ENCODE data around the gene ATOH7.
"Not testable (repeated sequence)": the region's sequence is repeated elsewhere in the genome, so short reads cannot be mapped to it uniquely, and the experiment has no call there.

The ATOH7 gene

GRCh38 chr10:68231817-68232251, at the start of gene ATOH7:
Gene ATOH7, minus strand, starts transcription at chr10:68232113. Its CDS starts 436 bp downstream, at chr10:68231677.
- DNase-seq (ENCODE audit: low read depth): no peak

GRCh38 chr10:68280758-68281157, 48.8 kb upstream of the ATOH7 start:
- no peak for DNase-seq (ENCODE audit: low read depth)

- not testable (repeated sequence) for DNase-seq (ENCODE audit: low read depth)
These were observed 47.2 kb upstream of the ATOH7 start for GRCh38 chr10:68278906-68279753.

- DNase-seq (ENCODE audit: low read depth): not testable (repeated sequence)
These were observed 45.9 kb upstream of the ATOH7 start for GRCh38 chr10:68277814-68278213.

GRCh38 chr10:68276224-68276623, 44.3 kb upstream of the ATOH7 start:
- no peak for DNase-seq (ENCODE audit: low read depth)

GRCh38 chr10:68275600-68276126, 43.8 kb upstream of the ATOH7 start:
- no peak for DNase-seq (ENCODE audit: low read depth)

DNA sequence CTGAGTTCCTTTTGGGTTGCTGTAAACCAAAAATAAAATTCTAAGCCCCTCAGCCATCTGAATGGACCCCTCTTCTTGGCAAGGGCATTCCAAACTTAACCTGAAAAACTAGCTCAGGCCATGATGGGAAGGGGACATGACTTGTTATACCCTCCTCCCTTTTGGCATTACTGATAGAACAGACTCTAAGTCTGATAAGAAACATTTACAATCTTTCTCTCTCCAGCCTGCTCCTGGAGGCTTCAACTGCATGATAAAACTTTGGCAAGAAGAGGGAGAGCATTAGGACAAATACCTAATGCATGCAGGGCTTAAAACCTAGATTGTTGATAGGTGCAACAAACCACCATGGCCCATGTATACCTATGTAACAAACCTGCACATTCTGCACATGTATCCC, 40.9 kb upstream of the ATOH7 start:
- DNase-seq (ENCODE audit: low read depth): no peak

GRCh38 chr10:68271196-68271882, 39.4 kb upstream of the ATOH7 start:
- DNase-seq (ENCODE audit: low read depth): no peak

GRCh38 chr10:68269562-68270290, 37.8 kb upstream of the ATOH7 start:
- DNase-seq (ENCODE audit: low read depth): no peak

GRCh38 chr10:68261132-68261856, 29.4 kb upstream of the ATOH7 start:
- DNase-seq (ENCODE audit: low read depth): no peak

DNA sequence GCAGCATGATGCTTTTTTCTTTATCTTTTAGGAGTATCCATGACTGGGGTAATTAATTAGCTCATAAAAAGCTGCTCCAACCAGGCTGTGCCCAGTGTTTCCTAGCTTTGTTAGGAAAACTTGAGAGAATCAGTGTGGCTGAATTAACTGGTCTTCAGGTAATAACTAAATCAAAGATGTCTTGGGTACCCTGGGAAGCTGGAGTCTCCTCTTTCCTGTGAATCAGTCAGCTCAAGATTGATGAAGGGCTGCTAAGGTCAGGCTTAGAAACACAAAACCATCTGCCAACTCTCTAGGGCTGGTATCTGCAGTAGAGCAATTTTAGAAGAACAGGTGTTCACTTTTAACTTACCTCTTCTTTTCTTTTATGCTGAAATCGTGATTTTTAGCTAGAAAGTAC, 21.4 kb upstream of the ATOH7 start:
- DNase-seq (ENCODE audit: low read depth): no peak

- no peak for DNase-seq (ENCODE audit: low read depth)
These were observed 19.9 kb upstream of the ATOH7 start for GRCh38 chr10:68251625-68252495.

DNA sequence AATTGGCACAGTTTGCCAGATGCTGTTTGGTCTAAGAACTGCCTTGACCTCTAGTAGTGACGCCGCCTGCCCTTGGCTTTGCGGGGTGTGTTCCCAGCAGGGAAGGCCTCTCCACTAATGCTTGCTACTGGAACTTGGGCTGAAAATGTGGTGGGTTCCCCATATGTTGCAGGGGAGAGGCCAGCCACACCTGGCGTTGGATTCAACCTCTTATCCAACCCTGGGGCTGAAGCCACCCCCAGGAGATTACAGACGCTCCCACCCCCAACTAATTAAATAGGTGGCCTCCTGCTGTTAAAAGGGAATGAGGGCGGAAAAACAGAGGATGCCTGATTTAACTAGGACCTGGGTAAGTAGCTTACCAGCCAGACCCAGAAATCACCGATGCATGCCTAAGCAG, 19.2 kb upstream of the ATOH7 start:
- DNase-seq (ENCODE audit: low read depth): no peak

GRCh38 chr10:68249297-68249696, 17.4 kb upstream of the ATOH7 start:
- no peak for DNase-seq (ENCODE audit: low read depth)

- no peak for DNase-seq (ENCODE audit: low read depth)
These were observed 16.0 kb upstream of the ATOH7 start for GRCh38 chr10:68247931-68248330.

GRCh38 chr10:68246397-68246796, 14.5 kb upstream of the ATOH7 start:
- not testable (repeated sequence) for DNase-seq (ENCODE audit: low read depth)

DNA sequence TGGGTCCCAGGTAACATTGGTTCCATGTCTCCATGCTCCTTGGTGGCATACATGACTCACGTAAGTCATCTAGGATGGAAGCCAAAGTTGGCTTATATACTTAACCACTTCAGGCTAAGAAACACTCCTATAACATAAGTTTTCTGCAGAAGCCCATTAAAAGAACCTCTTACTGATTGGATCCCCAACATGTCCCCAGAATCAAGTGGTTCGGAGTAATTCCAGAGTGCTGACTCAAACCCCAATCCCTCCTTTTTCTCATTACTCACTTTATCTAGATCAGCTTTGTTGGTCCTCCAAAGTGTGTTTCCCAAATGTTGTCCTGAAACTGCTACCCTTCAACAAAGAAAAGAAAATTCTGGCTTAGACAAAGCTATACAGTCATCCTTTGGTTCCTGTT, 10.1 kb upstream of the ATOH7 start:
- DNase-seq (ENCODE audit: low read depth): no peak

DNA sequence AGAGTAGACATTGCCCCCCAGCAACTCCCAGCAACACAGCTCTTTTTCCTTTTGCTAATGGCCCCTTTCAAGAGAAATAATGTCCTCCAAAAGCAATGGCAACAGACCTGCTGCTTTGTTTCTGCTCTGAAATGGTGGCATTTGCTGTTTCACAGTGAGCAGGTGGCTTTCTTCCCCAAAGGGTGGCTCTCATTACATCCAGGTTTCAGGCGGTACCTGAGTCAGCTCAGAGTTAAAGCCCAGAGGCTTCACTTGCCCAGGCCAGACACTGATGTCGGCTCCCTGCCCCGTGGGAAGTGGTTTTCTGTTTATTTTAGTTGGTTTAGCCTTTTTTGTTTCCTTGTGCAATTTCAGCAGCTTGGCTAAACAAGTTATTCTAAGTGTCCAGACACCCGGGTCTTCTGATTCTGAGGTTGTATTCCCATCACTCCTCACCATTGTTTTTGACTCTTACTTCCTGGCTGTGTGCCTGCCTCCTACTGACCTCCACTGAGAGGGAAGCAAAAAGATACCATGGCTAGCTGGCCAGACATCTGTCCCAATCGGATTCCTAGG, 7.8 kb upstream of the ATOH7 start:
- no peak for DNase-seq (ENCODE audit: low read depth)

- DNase-seq (ENCODE audit: low read depth): no peak
These were observed 7.2 kb upstream of the ATOH7 start for GRCh38 chr10:68239069-68239468.

- DNase-seq (ENCODE audit: low read depth): no peak
These were observed 6.5 kb upstream of the ATOH7 start for GRCh38 chr10:68238371-68238770.

Measured in GM04504 (cell line).